Stimulated activated CD4-positive, alpha-beta T cell treated with anti-CD3 and anti-CD28 coated beads, Interleukin-1b, Interleukin-23, amount 100 ng/mL, for 1 hour (primary cell): ENCODE measurements around the gene PTPN5.
"Not testable (repeated sequence)": the region's sequence is repeated elsewhere in the genome, so short reads cannot be mapped to it uniquely, and the experiment has no call there.

Source experiments
- DNase-seq, 2 donors: peaks; one replicate each; pipeline ENCODE4 v3.0.0-alpha.2; 2020; ENCODE audit warnings: low read depth in 2 of 2

PTPN5 gene

GRCh38 chr11:18791207-18791968 is at the start of gene PTPN5:
TSS of gene PTPN5 (minus strand) at chr11:18791798. CDS start at chr11:18771958, 19,840 bp downstream.
- DNase-seq, result no peak

GRCh38 chr11:18836417-18836816 is 44.8 kb upstream of the PTPN5 start:
- DNase-seq, result no peak

- no peak for DNase-seq
Measured at GRCh38 chr11:18834754-18835466, 43.3 kb upstream of the PTPN5 start.

- DNase-seq, result not testable (repeated sequence)
Measured at GRCh38 chr11:18820160-18820559, 28.6 kb upstream of the PTPN5 start.

- DNase-seq, result no peak
Measured at GRCh38 chr11:18804199-18804999, 12.8 kb upstream of the PTPN5 start.

- no peak for DNase-seq
Measured at GRCh38 chr11:18802381-18803257, 11.0 kb upstream of the PTPN5 start.

- DNase-seq, result no peak
Measured at GRCh38 chr11:18798799-18799469, 7.3 kb upstream of the PTPN5 start.

GRCh38 chr11:18794956-18795355 is 3.4 kb upstream of the PTPN5 start:
- no peak for DNase-seq

- DNase-seq, result no peak
Measured at GRCh38 chr11:18792827-18793226, 1.2 kb upstream of the PTPN5 start.

GRCh38 chr11:18791969-18792628 is 501 bp upstream of the PTPN5 start:
- DNase-seq, result no peak

GRCh38 chr11:18790883-18791206 is 753 bp downstream of the PTPN5 start:
- no peak for DNase-seq

GRCh38 chr11:18789942-18790341 is 1.7 kb downstream of the PTPN5 start:
- DNase-seq, result no peak

GRCh38 chr11:18785411-18785810 is 6.2 kb downstream of the PTPN5 start:
- DNase-seq, result no peak

- no peak for DNase-seq
Measured at GRCh38 chr11:18780896-18781295, 10.7 kb downstream of the PTPN5 start.

- no peak for DNase-seq
Measured at GRCh38 chr11:18780329-18780728, 11.3 kb downstream of the PTPN5 start.

GRCh38 chr11:18778468-18778867 is 13.1 kb downstream of the PTPN5 start:
- no peak for DNase-seq

GRCh38 chr11:18776324-18776723 is 15.3 kb downstream of the PTPN5 start:
- DNase-seq, result no peak

- peak in 1 of 2 donors; percentile 24 for DNase-seq
Measured at GRCh38 chr11:18775492-18776292, 15.9 kb downstream of the PTPN5 start.

- DNase-seq, result no peak
Measured at GRCh38 chr11:18774801-18775200, 16.8 kb downstream of the PTPN5 start.

- DNase-seq, result no peak
Measured at GRCh38 chr11:18773681-18774080, 17.9 kb downstream of the PTPN5 start.
